ENCODE results near the gene AZIN2. TPM values are rescaled to one million over a fixed set of nuclear protein-coding genes. Genes with fewer than 3 reads are reported as not detected.

AZIN2 gene
- total RNA-seq, 1 donor from 2014 or later: 0.82 TPM

DNA sequence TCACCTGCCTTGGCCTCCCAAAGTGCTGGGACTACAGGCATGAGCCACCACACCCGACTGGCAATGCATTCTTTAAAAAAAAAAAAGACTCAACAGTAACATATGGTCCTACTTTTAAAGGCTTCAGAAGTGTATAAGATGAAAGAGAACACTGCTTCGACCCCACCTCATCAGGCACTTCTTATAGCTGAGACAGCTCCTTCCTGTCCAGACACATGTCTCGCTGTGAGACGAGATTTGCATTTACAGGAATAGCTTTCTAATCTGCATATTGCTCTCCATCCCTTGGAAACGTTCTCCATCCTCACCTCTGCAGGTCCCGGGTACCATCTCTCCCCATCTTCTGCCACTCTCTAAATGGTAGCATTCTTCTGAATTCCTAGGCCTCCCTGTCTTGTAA lies 6.7 kb downstream of the AZIN2 start:
- H3K27me3 Mint-ChIP-seq: peaks cover 3% of the 10 kb centered on the region
- no peak for TF ChIP-seq CTCF (IDR thresholded peaks at IDR 0.05)
- no peak overlapping the region for H3K27ac Mint-ChIP-seq
- ATAC-seq (ENCODE audit: low read depth): no peak
- POLR2A ChIA-PET: no interaction called here
- H3K4me3 Mint-ChIP-seq: no peak overlapping the region
- no peaks in the 10 kb centered on the region for H3K9me3 Mint-ChIP-seq
- intact Hi-C loops (cut with micrococcal nuclease): loop anchor here (2.0 to 10.0 kb wide), 3 partner anchors 53 to 567 kb away; partner anchors contain the start of gene AK2
- CTCF ChIA-PET: interaction anchor here (1.0 to 3.3 kb wide), 5 partner anchors 31 to 209 kb away, joined by 3 to 37 read pairs (median 3); no protein-coding TSS in a partner anchor
- H3K36me3 Mint-ChIP-seq (ENCODE audit: low read depth): no peaks in the 10 kb centered on the region
- no peak for DNase-seq
- peaks cover 23% of the 10 kb centered on the region for H3K4me1 Mint-ChIP-seq

- no peaks in the 10 kb centered on the region for H3K9me3 Mint-ChIP-seq
- no peaks in the 10 kb centered on the region for H3K36me3 Mint-ChIP-seq (ENCODE audit: low read depth)
- POLR2A ChIA-PET: interaction anchor here (0.6 kb wide), 1 partner anchor 64 kb away, joined by 6 read pairs; no protein-coding TSS in a partner anchor
- no peak for DNase-seq
- CTCF ChIA-PET: interaction anchor here (1.0 to 3.3 kb wide), 7 partner anchors 10 to 210 kb away, joined by 3 to 37 read pairs (median 3); no protein-coding TSS in a partner anchor
- peak overlapping the region; percentile 30 for H3K27ac Mint-ChIP-seq
- intact Hi-C loops (cut with micrococcal nuclease): loop anchor here (10.0 kb wide), 1 partner anchor 54 kb away; the partner anchor contains the start of gene AK2
- H3K4me3 Mint-ChIP-seq: peak overlapping the region; percentile 3
- peaks cover 23% of the 10 kb centered on the region for H3K4me1 Mint-ChIP-seq
- peaks cover 2% of the 10 kb centered on the region for H3K27me3 Mint-ChIP-seq
- ATAC-seq (ENCODE audit: low read depth): peak; percentile 72
- no peak for TF ChIP-seq CTCF (IDR thresholded peaks at IDR 0.05)
These were observed 7.4 kb downstream of the AZIN2 start for GRCh38 chr1:33088119-33088906.

GRCh38 chr1:33089457-33089856 lies 8.5 kb downstream of the AZIN2 start:
- Mint-ChIP-seq H3K9me3 (no peaks in the 10 kb centered on the region), H3K36me3 (ENCODE audit: low read depth) (no peaks in the 10 kb centered on the region), H3K27ac (no peak overlapping the region), H3K4me1 (peaks cover 23% of the 10 kb centered on the region), H3K4me3 (no peak overlapping the region), H3K27me3 (peaks cover 1% of the 10 kb centered on the region)
- intact Hi-C loops (cut with micrococcal nuclease): loop anchor here (10.0 kb wide), 1 partner anchor 55 kb away; the partner anchor contains the start of gene AK2
- POLR2A ChIA-PET: no interaction called here
- no peak for TF ChIP-seq CTCF (IDR thresholded peaks at IDR 0.05)
- no peak for ATAC-seq (ENCODE audit: low read depth)
- CTCF ChIA-PET: interaction anchor here (1.5 to 1.6 kb wide), 2 partner anchors 9 to 11 kb away, joined by 3 read pairs; no protein-coding TSS in a partner anchor
- DNase-seq: no peak

DNA sequence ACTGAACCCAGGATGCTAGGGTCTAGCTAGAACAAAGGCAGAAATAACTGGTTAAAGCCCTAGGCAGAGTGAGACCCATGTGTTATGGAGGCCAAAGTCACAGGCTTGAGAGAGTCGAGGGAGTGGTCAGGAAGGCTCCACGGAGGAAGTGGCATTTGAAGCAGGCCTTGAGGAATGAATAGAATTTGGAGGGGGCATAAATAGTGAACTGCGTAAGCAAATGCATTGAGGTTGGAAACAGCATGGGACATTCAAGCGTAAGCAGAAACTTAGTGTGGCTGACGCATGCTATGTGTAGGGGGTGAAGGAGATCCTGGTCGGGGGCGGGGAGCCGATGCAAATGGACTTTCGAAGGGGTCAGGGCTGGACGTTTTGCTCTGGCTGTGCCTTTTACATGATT lies 11.5 kb downstream of the AZIN2 start:
- Mint-ChIP-seq H3K4me3 (no peak overlapping the region), H3K9me3 (no peaks in the 10 kb centered on the region), H3K27ac (no peak overlapping the region), H3K4me1 (peaks cover 15% of the 10 kb centered on the region), H3K27me3 (peaks cover 2% of the 10 kb centered on the region), H3K36me3 (ENCODE audit: low read depth) (no peaks in the 10 kb centered on the region)
- ChIA-PET CTCF (no interaction called here), POLR2A (no interaction called here)
- no peak for ATAC-seq (ENCODE audit: low read depth)
- no peak for TF ChIP-seq CTCF (IDR thresholded peaks at IDR 0.05)
- no peak for DNase-seq
- intact Hi-C loops (cut with micrococcal nuclease): no loop called here

GRCh38 chr1:33093004-33093403 lies 12.1 kb downstream of the AZIN2 start:
- DNase-seq (no peak), ATAC-seq (ENCODE audit: low read depth) (no peak)
- CTCF ChIA-PET: interaction anchor here (1.1 kb wide), 1 partner anchor 20 kb away, joined by 3 read pairs; no protein-coding TSS in a partner anchor
- Mint-ChIP-seq H3K27ac (no peak overlapping the region), H3K4me1 (peaks cover 9% of the 10 kb centered on the region), H3K36me3 (ENCODE audit: low read depth) (no peaks in the 10 kb centered on the region), H3K4me3 (no peak overlapping the region), H3K9me3 (no peaks in the 10 kb centered on the region), H3K27me3 (peaks cover 2% of the 10 kb centered on the region)
- POLR2A ChIA-PET: no interaction called here
- TF ChIP-seq CTCF (IDR thresholded peaks at IDR 0.05): no peak
- intact Hi-C loops (cut with micrococcal nuclease): no loop called here

Measured in activated B cell treated with CpG ODN at 0.5 μM for 24 hours (primary cell).